ENCODE results near the gene GCGR.

GCGR gene

DNA sequence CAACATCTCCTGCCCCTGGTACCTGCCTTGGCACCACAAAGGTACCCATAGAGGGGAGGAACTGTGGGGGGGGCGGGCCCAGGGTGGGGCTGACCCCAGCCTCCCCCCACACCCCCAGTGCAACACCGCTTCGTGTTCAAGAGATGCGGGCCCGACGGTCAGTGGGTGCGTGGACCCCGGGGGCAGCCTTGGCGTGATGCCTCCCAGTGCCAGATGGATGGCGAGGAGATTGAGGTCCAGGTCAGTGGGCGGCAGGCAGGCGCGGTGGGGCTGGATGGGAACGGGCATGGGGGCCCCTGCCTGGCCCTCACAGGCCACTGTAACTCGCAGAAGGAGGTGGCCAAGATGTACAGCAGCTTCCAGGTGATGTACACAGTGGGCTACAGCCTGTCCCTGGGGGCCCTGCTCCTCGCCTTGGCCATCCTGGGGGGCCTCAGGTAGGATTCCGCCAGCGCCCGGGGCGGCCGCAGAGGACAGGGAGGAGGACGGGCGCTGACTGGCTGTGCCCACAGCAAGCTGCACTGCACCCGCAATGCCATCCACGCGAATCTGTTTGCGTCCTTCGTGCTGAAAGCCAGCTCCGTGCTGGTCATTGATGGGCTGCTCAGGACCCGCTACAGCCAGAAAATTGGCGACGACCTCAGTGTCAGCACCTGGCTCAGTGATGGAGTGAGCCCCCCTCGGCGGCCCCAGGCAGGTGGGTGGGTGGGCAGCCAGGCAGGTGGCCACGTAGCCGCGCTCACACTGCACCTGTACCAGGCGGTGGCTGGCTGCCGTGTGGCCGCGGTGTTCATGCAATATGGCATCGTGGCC is 7.1 kb downstream of the GCGR start:
- Histone ChIP-seq H2AFZ (ENCODE audit: low read depth, low read length, severe bottlenecking) (no peak overlapping the region), H3K79me2 (ENCODE audit: insufficient read depth, low read length) (no peaks in the 10 kb centered on the region), H3K4me2 (ENCODE audit: low read depth, low read length, poor library complexity, severe bottlenecking) (no peak overlapping the region), H3K4me3 (ENCODE audit: insufficient read depth, low read length, poor library complexity, severe bottlenecking) (no peak overlapping the region), H3K36me3 (ENCODE audit: low read length) (no peaks in the 10 kb centered on the region), H3K9ac (ENCODE audit: low read length) (no peak overlapping the region), H3K9me3 (ENCODE audit: insufficient read depth, low read length) (no peaks in the 10 kb centered on the region), H4K20me1 (ENCODE audit: low read depth, low read length) (no peaks in the 10 kb centered on the region), H3K27me3 (ENCODE audit: low read length) (no peaks in the 10 kb centered on the region), H3K9me2 (replicated peaks; ENCODE audit: insufficient read depth, low read length) (no peaks in the 10 kb centered on the region), H3F3A (ENCODE audit: insufficient read depth) (no peaks in the 10 kb centered on the region), H3K27ac (ENCODE audit: low read depth, low read length) (no peak overlapping the region)
- no peak for TF ChIP-seq CTCF (IDR thresholded peaks at IDR 0.05; ENCODE audit: insufficient read depth, low read length, poor library complexity, severe bottlenecking)
- no peak for TF ChIP-seq EZH2phosphoT487 (conservative IDR thresholded peaks at IDR 0.05; ENCODE audit: low read length)

- no peak overlapping the region for H3K4me3 ChIP-seq (ENCODE audit: insufficient read depth, low read length, poor library complexity, severe bottlenecking)
- H3K9me2 ChIP-seq (replicated peaks; ENCODE audit: insufficient read depth, low read length): no peaks in the 10 kb centered on the region
- H3K9me3 ChIP-seq (ENCODE audit: insufficient read depth, low read length): no peaks in the 10 kb centered on the region
- no peak for TF ChIP-seq CTCF (IDR thresholded peaks at IDR 0.05; ENCODE audit: insufficient read depth, low read length, poor library complexity, severe bottlenecking)
- no peak for TF ChIP-seq EZH2phosphoT487 (conservative IDR thresholded peaks at IDR 0.05; ENCODE audit: low read length)
- H3K79me2 ChIP-seq (ENCODE audit: insufficient read depth, low read length): no peaks in the 10 kb centered on the region
- H3K36me3 ChIP-seq (ENCODE audit: low read length): no peaks in the 10 kb centered on the region
- H2AFZ ChIP-seq (ENCODE audit: low read depth, low read length, severe bottlenecking): no peak overlapping the region
- H3F3A ChIP-seq (ENCODE audit: insufficient read depth): no peaks in the 10 kb centered on the region
- no peak overlapping the region for H3K9ac ChIP-seq (ENCODE audit: low read length)
- no peaks in the 10 kb centered on the region for H4K20me1 ChIP-seq (ENCODE audit: low read depth, low read length)
- H3K27ac ChIP-seq (ENCODE audit: low read depth, low read length): no peak overlapping the region
- H3K4me2 ChIP-seq (ENCODE audit: low read depth, low read length, poor library complexity, severe bottlenecking): no peak overlapping the region
- H3K27me3 ChIP-seq (ENCODE audit: low read length): no peaks in the 10 kb centered on the region
Observed at GRCh38 chr17:81811705-81812570, 8.0 kb downstream of the GCGR start.

DNA sequence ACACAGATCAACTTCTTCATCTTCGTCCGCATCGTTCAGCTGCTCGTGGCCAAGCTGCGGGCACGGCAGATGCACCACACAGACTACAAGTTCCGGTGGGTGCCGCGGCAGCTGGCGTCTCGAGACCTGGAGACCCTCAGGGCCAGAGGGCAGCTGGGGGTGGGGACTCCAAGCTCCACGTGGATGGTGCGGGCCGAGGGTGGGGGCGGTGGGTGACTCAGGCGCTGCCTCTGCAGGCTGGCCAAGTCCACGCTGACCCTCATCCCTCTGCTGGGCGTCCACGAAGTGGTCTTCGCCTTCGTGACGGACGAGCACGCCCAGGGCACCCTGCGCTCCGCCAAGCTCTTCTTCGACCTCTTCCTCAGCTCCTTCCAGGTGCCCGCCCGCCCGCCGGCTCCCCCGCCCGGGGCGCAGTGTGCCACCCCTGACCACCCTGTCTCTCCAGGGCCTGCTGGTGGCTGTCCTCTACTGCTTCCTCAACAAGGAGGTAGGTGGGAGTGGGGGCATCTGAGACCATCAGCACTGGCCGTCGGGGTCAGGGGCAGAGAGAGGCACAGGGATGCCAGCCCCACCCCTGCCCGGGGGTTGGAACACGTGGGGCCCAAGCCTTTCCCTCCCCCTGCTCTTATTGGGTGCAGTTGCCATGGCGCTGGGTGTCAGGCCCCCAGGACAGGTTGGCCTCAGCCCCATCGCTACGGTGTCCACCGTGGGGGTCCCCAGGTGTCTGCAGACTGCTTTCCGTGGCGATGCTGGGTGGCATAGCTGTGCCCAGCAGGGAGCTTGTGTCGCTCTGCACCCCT is 8.8 kb downstream of the GCGR start:
- no peaks in the 10 kb centered on the region for H3K27me3 ChIP-seq (ENCODE audit: low read length)
- H3K79me2 ChIP-seq (ENCODE audit: insufficient read depth, low read length): no peaks in the 10 kb centered on the region
- H3F3A ChIP-seq (ENCODE audit: insufficient read depth): no peaks in the 10 kb centered on the region
- H4K20me1 ChIP-seq (ENCODE audit: low read depth, low read length): no peaks in the 10 kb centered on the region
- H3K4me2 ChIP-seq (ENCODE audit: low read depth, low read length, poor library complexity, severe bottlenecking): no peak overlapping the region
- H3K9me2 ChIP-seq (replicated peaks; ENCODE audit: insufficient read depth, low read length): no peaks in the 10 kb centered on the region
- TF ChIP-seq CTCF (IDR thresholded peaks at IDR 0.05; ENCODE audit: insufficient read depth, low read length, poor library complexity, severe bottlenecking) (no peak), EZH2phosphoT487 (conservative IDR thresholded peaks at IDR 0.05; ENCODE audit: low read length) (no peak)
- no peak overlapping the region for H2AFZ ChIP-seq (ENCODE audit: low read depth, low read length, severe bottlenecking)
- no peak overlapping the region for H3K27ac ChIP-seq (ENCODE audit: low read depth, low read length)
- no peak overlapping the region for H3K4me3 ChIP-seq (ENCODE audit: insufficient read depth, low read length, poor library complexity, severe bottlenecking)
- no peaks in the 10 kb centered on the region for H3K9me3 ChIP-seq (ENCODE audit: insufficient read depth, low read length)
- H3K9ac ChIP-seq (ENCODE audit: low read length): no peak overlapping the region
- no peaks in the 10 kb centered on the region for H3K36me3 ChIP-seq (ENCODE audit: low read length)

Measured in SU-DHL-6 (cell line).